ENCODE results near the gene GNAQ.

DNA sequence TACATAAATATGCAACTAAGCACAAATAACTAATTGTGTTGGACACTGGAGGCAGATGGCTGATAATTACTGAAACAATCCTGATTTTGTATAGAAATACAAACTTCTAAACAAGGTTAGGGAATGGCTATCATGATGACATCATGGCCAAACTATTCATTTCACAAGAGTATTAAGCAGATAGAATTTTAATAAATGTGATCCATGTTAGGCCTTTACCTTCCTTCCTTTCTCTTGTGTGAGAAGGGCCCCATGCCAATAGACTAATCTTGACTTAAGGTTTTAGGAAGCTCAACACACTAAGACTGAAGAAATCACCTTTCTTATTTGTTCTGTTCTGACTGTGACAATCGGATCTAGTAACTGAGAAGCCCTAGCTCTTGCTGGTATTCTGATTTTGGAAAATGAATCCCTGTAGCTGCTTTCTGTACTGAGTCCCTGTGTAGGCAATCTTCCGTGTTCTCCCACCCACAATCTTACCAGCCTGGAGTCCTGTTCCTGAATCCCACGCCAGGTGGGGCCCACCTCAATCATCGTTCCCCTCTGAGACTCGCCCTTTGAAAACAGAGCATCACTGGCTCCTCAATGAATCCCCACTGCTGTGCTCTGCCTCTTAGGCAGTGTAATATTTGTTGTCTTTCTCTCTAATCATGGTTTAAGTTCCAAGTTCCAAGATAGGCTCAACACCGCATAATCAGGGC, 214.8 kb downstream of the GNAQ start:
- TF ChIP-seq, protein P1, sequence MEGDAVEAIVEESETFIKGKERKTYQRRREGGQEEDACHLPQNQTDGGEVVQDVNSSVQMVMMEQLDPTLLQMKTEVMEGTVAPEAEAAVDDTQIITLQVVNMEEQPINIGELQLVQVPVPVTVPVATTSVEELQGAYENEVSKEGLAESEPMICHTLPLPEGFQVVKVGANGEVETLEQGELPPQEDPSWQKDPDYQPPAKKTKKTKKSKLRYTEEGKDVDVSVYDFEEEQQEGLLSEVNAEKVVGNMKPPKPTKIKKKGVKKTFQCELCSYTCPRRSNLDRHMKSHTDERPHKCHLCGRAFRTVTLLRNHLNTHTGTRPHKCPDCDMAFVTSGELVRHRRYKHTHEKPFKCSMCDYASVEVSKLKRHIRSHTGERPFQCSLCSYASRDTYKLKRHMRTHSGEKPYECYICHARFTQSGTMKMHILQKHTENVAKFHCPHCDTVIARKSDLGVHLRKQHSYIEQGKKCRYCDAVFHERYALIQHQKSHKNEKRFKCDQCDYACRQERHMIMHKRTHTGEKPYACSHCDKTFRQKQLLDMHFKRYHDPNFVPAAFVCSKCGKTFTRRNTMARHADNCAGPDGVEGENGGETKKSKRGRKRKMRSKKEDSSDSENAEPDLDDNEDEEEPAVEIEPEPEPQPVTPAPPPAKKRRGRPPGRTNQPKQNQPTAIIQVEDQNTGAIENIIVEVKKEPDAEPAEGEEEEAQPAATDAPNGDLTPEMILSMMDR (IDR thresholded peaks at IDR 0.05), result no peak
- TF ChIP-seq GABPA (IDR thresholded peaks at IDR 0.05; ENCODE audit: low read depth) (no peak), ELF1 (IDR thresholded peaks at IDR 0.05) (no peak)

Measured in SK-N-SH (cell line).